Cerebellar nuclear complex (tissue), 1 donor: ENCODE results near the gene SLC9A1.
"Not testable (repeated sequence)": the region's sequence is repeated elsewhere in the genome, so short reads cannot be mapped to it uniquely, and the experiment has no call there.

Experiments used
- DNase-seq, 2 experiments: peaks; one replicate each; lab custom pipeline; 2025; lab: John Stamatoyannopoulos, UW

Gene SLC9A1

DNA sequence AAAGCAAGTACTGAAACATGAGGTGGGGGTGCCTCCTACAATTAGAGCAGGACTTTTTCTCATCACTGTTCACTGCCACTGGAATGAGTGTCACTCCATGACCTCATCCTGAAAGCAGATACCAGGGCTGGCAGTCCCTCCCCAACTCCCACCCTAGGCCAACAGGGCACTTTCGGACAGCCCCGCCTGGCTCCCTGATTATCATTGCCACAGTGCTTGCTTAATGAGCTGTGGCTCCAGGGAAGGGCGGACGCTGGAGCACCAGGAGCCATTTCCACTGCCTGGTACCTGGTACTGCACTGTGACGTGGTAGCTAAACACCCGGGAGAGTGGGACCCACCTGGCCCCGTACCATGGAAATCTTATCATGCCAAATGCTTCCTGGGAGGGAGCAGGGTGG lies 22.3 kb downstream of the SLC9A1 start:
- DNase-seq, result no peak

DNA sequence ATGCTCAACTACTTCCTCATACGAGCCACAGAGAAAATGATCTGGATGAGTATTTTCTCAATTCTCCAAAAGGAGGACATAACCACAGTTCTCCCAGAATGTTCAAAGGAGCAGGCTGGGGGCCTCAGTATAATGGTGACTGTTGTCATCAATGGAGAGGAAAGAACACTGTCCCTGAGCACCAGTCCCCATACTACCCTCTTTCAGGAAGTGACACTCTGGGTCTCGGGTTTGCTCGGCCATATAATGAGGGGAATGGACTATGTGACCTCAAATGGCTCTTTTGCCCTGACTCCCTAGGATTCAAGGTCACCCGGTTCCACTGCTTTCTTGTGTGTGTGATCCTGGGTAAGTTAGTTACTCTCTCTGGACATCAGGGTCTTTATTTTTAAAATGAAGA lies 22.8 kb downstream of the SLC9A1 start:
- DNase-seq, result no peak

GRCh38 chr1:27130798-27131197 lies 24.1 kb downstream of the SLC9A1 start:
- DNase-seq, result no peak

- no peak for DNase-seq
Measured at GRCh38 chr1:27129225-27129624, 25.7 kb downstream of the SLC9A1 start.

GRCh38 chr1:27127419-27127818 lies 27.5 kb downstream of the SLC9A1 start:
- no peak for DNase-seq

- DNase-seq, result no peak
Measured at GRCh38 chr1:27126391-27126790, 28.5 kb downstream of the SLC9A1 start.

DNA sequence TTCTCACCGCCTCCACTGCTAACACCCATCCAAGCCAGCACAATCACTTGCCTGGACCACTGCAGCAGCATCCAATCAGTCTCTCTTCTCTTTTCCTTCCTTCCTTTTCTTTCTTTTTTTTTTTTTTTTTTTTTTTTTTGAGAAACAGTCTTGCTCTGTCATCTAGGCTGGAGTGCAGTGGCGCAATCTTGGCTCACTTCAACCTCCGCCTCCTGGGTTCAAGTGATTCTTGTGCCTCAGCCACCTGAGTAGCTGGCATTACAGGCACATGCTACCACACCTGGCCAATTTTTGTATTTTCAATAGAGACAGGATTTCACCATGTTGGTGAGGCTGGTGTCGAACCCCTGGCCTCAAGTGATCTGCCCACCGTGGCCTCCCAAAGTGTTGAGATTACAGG lies 29.8 kb downstream of the SLC9A1 start:
- DNase-seq, result not testable (repeated sequence)

DNA sequence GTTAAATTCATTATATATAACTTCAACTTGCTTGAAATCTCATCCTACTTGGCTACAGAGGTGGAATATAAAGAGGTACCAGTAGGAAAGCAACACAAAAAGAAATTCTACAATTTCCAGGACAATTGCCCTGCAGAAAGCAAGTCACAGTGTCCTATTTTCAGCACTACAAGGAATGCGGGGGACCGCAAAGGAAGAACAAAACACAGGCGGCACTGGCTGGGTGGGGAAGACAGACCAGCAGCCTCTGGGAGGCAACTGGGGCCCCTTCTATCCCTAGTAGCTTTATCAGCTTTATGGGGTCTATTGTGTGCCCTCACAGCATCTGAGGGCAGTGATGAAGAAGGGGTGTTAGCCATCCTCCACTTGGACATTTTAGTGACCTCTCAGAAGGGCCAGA lies 30.5 kb downstream of the SLC9A1 start:
- no peak for DNase-seq

DNA sequence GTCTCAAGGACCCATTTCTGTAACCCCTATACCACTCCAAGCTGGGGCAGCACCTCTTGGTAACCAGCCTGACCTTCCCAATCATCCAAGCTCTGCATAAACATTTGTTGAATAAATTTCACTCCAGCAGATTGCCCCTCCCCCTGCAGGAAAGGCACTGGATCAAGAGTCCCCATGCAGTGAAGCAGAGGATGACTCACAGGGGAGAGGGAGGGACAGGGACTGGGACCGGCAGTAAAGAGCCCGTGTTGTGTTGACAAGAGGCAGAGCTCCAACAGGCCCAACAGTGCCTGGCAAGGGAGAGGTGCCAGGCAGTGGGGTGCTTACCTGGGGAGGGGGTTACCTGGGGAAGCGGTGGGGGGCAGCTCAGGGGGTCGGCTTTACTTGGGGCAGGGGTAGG lies 32.3 kb downstream of the SLC9A1 start:
- no peak for DNase-seq

DNA sequence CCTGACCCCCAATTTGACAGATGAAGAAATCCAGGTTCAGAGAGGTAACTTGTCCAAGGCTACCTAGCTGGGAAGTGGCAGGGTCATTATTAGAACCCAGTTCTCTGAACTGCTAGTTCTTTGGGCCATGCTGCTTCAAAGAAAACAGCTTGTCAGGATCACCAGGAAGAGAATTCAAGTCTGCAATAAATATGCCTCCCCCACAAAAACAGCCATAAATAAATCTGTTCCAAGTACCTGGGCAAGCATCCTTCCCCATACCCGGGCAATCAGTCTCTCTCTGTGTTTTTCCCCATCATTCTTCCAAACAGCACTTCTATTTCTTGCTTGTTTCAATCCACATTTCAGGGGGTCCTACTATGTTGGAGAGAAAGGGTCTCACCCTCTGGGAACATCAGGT lies 34.1 kb downstream of the SLC9A1 start:
- DNase-seq, result no peak

- no peak for DNase-seq
Measured at GRCh38 chr1:27118440-27118689, 36.6 kb downstream of the SLC9A1 start.

- DNase-seq, result peak in 1 of 2 experiments; percentile 53
Measured at GRCh38 chr1:27117733-27118439, 37.0 kb downstream of the SLC9A1 start.

GRCh38 chr1:27116697-27117096 lies 38.2 kb downstream of the SLC9A1 start:
- DNase-seq, result no peak

DNA sequence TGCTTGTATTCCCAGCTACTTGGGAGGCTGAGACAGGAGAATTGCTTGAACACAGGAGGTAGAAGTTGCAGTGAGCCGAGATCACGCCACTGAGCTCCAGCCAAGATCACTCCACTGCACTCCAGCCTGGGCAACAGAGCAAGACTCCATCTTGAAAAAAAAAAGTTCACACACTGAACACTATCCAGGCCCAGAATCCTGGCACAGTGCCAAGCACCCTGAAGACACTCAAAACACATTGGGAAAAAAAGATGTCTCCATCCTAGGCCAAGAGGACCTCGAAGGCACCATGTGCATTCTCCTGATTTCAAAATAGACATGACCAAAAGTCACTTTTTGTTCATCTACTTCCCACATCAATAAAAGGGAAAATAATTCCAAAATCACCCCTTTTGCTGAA lies 38.7 kb downstream of the SLC9A1 start:
- DNase-seq, result no peak

GRCh38 chr1:27114546-27114945 lies 40.4 kb downstream of the SLC9A1 start:
- no peak for DNase-seq

GRCh38 chr1:27113861-27114260 lies 41.1 kb downstream of the SLC9A1 start:
- no peak for DNase-seq

DNA sequence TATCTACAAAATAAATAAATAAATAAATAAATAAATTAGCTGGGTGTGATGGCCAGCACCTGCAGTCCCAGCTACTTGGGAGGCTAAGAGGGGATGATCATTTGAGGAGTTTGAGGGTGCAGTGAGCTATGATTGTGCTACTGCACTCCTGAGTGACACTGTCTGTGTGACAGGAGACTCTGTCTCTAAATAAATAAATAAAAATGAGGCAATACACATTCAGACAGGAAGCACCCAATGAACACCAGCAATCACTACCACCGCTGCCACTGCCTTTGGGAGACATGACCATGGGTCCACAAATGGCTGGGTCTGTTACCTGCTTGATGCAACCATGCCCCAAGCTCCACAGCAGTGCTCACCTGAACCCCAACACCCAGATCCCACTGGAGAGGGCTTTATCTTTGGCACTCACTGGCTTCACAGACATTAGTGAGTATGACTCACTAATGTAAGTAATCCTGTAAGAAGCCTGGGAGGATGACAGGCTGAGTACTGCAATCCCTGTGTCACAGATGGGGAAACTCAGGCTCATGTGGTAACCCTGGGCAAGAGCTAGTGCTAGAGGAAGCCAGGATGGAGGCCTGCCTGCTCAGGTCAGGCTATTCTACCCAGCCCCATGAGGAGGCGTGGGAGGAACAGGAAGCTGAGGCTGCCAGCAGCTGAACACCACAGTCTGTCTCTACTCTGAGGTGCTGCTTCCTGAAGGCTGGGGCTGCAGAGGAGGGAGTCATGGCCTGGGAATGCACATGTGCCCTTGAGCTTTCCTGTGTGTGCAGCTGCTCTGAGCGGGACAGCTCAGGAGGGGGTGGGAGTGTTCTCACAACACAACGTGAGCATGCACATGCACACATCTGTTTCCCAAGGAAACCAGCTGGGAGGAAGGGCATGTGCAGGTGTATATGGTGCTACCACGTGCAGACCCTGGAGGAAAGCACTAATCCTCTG lies 43.0 kb downstream of the SLC9A1 start:
- peak in 1 of 2 experiments; percentile 18 for DNase-seq

GRCh38 chr1:27109103-27109822 lies 45.7 kb downstream of the SLC9A1 start:
- no peak for DNase-seq

GRCh38 chr1:27108588-27108987 lies 46.3 kb downstream of the SLC9A1 start:
- no peak for DNase-seq

GRCh38 chr1:27106561-27107323 lies 48.2 kb downstream of the SLC9A1 start:
- no peak for DNase-seq

DNA sequence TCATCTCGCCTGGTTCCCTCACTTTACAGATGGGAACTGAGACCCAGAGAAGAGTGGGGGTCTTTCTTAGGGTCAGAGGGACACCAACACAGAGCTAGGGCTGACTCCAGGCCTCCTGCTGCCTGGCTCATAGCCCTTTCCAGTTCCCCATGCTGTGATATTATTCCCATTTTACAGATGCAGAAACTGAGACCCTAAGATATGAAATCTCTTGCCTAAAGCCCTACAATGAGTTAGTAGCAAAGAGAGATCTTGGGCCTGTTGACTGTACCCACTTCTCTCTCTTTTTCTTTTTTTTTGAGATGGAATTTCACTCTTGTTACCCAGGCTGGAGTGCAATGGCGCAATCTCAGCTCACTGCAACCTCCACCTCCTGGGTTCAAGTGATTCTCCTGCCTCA lies 49.9 kb downstream of the SLC9A1 start:
- no peak for DNase-seq

DNA sequence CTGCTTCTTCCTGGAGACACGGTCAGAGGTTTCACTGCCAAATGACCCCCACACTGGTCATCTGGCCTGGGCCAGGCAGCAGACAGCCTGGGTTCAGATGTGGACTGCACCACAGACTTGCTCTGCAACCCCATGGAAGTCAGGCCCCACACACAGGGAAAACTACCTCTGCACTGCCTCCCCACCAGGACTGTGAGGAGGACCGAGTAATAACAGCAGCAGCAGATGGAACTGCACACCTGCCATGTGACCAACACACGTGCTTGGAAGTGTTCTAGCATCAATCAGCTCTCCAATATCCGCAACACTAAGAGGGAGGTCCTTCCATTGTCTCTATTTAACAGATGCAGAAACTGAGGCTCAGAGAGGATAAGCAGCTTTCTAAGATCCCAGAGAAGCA lies 51.4 kb downstream of the SLC9A1 start:
- DNase-seq, result no peak
